NK-92 (cell line): ENCODE data around the gene AFTPH.

Source experiments
- DNase-seq: peaks from one replicate; lab custom pipeline; 2025; ENCODE audit not compliant: unreplicated experiment; lab: John Stamatoyannopoulos, UW

AFTPH gene

DNA sequence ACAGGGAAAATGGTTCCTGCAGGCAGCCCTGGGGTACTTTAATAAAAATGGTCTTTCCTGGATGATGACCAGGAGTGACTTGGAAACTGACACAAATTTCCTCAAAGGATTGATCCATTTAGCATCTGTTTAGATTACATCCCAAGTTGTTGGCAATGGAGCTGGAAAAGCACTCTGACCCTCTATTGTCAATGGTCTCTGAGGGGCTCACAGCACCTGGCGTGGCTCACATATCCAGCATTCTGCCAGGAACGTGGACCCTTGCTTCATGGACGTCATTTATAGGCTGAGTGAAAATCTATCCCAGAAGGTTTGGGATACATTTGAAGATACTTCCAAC lies 85.8 kb downstream of the AFTPH start:
- DNase-seq = no peak

DNA sequence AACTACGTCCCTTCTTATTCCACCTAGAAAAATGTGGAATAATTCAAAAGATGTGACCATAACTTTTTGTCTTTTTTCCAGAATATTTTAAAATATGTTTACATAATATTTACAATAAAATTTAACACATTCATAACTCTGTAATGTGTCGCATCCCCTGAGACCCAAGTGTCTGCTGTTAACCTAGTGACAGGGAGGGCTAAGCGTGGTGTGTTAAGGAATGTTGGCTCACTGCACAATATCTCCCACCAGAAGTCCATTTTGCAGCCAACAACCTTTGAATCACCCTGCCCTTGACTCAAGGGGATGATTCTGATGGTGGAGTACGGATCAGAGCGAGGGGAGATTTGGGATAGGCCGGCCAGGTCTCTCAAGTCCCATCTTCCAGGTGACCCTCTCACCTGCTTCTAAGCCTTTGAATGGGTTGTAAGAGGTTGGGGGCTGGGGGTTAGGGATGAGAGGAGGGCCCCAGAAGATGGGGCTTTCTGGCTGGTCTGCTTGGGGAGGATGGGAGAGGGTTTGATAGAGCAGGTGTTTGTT lies 86.3 kb downstream of the AFTPH start:
- no peak for DNase-seq

DNA sequence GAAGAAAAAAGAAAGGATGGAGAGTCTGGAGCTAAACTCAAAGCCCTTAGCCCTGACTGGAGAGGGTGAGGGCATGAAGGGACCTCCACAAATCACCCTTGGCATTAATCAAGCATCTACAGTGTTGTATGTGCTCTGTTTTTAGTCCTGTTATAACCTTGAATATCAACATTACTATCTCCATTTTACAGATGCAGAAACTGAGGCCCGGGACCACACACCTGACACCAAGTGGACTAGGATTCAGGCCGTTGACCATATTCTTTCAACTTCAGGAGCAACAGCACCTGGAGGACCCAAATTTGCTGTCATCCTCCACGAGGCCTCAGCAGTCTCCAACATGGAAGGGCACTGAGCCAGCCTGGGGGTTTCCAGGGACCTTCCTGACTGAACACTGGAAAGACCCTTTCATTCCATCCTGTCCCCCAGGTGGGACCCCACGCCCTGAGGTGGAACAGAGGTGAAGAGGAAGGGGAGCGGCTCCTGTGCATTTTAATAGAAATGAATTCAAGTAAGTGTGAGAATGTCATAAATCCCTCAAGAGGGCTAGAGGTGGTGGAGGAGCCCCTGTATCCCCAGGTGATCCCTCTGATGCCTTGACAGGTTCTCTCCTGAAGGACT lies 88.6 kb downstream of the AFTPH start:
- DNase-seq = no peak

DNA sequence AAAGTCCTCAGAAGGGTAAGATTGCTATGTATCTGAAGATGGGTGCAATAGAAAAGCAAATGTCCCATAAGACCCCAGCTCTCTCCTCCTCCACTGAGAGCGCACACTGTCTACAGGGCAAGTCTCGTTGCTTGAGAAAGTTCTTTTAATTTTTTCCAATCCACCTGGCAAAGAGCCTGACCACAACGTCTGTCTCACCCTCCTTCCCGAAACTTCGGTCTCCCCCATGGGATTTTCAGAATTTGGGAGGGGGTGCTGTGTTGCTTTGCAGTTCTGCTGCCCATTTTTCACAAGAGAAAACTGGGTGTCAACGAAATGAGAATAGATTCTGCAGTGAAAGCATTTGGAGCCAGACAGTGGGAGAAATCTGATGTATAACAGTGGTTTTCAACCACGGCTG lies 89.1 kb downstream of the AFTPH start:
- no peak for DNase-seq

DNA sequence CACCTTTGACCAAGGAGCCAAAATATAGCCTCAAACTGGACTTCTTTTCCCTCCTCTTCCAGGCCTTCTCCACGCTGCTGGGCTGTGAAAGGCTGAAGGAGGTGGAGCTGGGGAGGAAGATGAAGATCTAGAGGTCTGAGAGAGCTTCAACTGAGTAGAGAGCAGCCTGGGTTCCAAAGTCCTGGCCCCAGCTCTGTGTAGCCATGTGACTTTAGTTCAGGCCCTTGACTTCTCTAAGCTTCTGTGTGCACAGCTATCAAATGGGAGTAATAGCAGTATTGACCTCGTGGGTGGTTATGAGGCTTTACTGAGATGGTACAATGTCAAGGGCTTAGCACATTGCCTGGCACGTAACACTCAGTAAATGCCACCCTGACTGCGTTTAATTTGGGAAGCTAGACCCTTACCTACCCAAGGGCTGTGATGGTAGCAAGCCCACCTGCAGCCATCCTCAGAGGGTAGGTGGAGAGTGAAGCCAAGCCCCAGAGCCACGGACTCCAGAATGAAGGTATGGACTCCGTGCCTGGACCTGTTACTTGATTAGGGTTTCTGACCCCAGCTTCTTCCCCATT lies 91.2 kb downstream of the AFTPH start:
- DNase-seq = no peak

DNA sequence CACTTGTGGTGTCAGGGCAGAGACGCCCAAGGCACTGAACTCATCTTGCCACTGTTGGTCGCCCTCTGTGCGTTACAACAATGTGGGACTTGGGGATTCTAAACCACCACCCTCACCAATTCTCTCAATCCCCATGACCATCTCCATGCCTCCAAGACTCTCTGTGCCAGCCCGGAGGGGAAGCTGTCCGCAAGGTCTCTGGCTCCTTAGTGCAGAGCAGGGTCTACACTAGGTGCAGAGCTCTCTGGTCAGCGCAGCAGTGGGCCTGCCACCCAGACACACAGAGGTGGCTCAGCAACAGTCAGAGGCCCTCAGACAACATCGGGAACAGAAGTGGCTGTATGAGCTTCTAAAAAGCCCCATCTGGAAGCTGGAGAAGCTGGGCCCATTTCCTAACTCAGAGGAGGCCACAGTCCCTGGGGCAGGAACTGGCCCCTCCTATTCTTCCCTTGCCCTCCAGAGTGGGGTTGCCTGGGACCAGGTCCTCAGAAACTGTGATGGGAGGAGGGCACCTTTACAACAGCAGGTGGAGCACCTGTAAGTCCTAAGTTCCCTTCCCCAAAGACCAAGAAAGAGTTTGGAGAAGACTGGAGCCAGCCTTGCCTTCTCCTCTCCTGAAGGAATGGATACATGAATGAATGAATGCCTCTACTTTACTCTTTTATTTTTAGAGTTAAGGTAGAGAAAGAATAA lies 91.9 kb downstream of the AFTPH start:
- DNase-seq = no peak

DNA sequence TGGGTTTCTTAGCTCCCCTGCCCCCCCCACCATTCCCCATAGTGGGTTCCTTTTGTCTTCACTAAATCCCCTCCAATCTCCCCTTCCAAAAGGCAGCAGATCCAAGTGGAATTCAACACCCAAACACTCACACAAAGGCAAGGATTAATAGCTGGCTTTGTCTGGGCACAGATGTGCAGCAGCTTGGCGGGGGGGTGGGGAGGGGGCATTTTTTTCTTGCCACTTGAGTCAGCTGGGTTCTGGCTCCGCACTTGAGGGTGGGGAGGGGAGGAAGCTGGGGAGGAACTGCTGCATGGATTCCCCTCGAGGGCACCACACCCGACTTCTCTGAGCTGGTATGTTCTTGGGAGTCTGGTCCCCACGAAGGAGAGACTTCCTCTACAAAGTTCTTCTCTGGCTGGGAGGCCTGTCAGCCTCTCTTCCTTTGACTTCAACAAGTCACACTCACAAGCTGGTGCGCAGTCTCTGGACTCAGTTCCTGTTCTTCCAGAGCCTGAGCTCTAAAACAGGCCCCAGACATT lies 93.6 kb downstream of the AFTPH start:
- DNase-seq = no peak

DNA sequence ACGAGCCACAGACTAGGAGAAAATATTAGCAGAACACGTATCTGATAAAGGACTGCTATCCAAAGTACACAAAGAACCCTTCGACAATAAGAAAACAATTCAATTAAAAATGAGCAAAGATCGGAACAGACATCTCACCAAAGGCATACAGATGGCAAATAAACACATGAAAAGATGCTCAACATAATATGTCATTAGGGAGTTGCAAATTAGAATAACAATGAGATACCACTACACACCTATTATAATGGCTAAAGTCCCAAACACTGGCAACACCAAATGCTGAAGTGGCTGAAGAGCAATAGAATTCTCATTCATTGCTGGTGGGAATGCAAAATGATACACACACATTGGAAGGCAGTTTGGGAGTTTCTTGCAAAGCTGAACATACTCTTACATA lies 96.5 kb downstream of the AFTPH start:
- DNase-seq = no peak

DNA sequence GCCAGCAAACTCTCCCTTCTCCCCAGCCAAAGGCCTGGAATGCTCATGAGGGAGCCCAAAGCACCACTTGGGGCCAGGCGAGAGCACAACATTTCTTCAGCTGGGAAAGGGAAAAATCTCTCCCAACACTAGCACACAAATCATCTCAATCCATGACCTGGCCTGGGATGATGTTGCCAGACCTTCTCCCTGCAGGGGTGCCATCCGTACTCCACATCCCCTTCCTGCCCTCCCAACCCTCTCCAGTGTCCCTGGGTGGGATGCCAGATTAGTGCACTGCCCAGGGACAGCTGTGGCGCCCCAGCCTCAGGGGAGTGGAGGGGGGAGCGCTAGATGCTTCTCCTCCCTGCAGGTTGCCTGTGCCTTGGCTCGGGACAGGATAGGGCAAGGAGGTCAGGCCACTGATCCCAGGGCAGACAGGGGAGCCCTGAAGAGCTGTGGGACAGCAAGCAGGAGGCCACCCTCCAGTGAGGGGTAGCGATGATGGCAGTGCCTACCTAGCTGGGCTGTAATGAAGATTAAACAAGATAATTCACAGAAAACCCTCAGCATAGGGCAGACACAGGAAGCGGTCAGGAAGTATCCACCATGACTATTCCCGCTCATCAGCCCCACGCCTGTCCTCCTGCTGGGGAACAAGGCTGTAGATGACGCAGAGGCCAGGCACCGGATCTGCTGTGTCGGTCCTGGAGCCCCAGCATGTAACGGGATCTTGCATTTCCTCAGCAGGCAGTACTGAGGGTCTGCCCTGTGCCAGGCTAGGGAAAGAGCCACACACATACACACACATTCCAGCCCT lies 98.5 kb downstream of the AFTPH start:
- DNase-seq = no peak

DNA sequence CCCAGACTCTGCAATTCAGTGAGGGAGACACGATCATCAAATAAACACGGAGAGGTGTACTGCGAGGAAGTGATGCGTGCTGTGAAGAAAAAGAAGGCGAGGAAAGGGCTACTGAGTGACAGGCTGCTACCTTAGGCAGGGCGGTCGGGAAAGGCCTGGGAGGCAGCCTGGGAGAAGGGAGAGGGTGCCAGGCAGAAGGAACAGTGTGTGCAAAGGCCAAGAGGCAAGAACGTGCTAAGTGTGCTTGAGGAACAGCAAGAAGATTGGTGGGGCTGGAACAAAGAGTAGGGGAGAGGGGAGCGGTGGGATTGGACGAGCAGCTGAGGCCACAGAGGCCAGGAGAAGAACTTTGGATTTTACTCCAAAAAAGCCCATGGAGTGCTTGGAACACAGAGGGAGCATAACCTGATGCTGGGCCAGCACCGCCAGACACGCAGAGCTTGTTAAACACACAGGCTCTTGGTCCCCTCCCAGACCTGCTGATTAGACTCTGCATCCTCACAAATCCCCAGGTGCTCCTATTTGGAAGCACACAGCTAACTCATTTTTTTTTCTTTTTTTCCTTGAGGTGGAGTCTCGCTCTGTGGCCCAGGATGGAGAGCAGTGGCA lies 99.2 kb downstream of the AFTPH start:
- no peak for DNase-seq

DNA sequence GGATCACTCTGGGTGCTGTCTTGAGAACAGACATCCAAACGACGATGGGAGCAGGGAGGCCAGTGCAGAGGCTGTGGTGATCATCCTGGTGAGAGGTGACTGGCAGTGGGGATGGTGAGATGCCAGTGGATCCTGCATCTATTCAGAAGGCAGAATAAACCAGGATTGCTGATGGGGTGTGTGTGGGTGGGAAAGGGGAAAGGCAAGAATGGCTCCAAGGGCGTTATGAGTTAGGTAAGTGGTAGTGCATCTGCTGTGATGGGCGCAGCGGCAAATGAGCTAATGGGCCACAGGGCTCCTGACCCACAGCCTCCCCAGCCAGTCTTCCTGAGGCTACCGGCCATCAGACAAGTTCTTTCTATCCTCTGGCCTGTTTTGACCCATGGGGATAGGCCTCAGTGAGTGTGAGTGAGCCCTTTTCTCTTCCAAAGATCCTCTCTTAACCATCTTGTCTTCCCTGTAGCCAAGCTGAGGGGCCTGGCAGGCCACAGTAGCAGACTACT lies 100.0 kb downstream of the AFTPH start:
- no peak for DNase-seq

DNA sequence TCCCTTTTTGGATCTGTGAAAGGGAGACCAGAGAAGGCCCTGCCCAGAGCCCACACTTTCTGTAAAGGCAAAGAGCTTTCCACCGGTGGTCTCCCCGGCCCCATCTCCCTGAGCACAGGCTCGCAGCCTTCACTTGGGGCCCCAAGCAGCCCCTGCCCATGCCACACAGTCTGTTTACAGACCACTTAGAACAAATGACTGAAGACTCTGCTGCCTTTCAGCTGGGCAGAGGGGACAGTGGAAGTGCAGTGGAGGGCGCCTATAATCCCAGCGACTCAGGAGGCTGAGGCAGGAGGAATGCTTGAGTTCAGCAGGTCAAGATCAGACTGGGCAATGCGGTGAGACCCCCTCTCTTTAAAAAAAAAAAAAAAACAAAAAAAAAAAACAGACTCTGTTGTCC lies 100.7 kb downstream of the AFTPH start:
- DNase-seq = no peak

DNA sequence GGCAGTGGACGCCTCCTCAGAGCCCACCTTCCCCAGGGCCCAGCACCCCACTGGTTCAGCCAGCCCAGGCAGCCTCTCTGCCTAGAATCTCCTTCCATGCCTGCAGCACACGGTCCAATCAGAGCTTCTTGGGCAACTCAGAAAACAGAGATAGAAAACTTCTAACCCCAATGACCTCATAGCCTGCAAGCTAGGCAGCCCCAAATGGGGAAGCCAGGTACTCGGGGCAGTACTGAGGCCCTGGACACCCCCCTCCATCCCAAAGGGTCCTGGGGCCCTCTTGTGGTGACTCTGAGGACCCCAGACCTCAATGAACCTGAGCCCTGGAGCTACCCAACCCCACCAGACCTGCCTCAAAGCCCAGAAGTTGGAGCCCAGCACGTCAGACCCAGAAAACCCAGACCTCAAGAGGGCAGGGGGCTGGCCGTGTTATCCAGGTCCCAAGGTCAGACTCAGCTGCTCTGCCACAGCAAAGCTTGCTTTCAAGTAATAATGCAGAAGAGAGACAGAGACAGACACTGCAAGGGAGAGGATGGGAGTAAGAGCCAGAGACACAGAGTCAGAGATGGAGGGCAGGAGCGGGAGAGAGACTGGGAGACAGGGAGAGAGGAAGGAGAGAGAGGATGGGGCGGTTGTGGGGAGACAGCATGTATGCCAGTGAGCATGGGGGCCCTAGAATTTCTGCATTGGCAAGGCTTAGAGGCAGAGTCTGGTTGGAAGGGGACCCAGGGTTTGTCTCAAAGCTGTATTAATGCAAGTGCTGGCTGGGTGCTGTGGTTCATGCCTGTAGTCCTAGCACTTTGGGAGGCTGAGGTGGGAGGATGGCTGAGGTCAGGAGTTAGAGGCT lies 101.4 kb downstream of the AFTPH start:
- DNase-seq = no peak

DNA sequence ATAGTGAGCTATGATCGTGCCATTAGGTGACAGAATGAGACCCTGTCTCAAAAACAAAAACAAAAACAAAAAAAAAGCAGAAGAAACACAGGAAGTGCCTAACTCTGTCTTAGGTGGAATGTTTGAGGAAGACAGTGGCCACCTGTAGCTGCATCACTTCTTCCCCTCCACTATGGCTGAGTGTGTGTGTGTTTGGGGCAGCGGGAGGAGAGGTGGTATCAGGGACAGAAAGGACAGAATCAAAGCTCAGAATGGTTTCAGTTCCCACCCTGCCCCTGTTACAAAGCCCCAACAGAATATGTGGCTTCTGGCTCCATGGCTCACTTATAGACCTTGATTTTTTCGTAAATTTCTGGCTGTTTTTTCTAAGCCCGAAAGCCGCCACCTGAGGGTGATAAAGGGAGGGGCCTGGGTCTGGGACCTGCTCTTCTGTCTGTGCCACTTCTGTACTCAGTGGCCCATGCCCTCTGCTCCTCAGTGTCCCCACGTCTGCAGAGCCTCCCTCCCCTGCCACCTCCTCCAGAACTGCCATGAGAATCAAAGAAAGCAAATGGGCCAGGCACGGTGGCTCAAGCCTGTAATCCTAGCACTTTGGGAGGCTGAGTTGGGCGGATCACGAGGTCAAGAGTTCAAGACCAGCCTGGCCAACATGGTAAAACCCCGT lies 102.2 kb downstream of the AFTPH start:
- DNase-seq = no peak

DNA sequence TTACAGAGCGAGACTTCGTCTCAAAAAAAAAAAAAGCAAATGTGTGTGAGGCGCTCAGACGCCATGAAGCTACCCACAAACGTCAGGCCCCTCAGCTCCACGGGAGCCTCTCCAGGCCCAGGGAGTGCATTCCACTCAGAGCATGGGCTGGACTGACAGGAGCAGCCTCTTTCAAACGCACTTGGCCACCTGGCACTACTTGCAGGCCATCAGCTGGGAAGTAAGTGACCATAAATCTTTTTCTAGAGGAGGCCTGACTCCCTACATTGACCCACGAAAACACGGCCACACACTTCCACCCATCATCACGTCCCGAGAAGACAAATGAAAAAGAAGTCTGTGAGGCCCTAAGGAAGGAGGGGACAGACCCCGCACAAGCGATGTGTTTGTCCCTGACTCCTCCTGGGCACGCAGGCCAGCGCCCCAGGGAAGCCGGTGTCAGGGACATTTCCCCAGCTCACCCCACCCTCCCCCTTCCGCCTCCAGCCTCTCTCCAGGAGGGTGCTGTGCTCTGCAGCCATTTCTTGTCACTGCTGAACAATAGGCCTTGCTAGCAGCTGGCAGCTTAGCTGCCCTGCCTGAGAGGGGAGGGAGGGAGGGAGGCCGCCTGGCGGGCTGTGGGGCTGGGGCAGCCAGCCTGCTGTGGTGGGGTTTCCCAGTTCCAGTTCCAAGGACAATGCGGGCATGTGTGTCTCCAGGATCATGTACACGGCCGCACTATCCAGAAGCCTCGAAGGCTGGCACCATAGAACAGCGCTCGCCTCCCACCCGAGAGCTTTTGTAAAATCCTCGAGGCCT lies 103.0 kb downstream of the AFTPH start:
- no peak for DNase-seq

DNA sequence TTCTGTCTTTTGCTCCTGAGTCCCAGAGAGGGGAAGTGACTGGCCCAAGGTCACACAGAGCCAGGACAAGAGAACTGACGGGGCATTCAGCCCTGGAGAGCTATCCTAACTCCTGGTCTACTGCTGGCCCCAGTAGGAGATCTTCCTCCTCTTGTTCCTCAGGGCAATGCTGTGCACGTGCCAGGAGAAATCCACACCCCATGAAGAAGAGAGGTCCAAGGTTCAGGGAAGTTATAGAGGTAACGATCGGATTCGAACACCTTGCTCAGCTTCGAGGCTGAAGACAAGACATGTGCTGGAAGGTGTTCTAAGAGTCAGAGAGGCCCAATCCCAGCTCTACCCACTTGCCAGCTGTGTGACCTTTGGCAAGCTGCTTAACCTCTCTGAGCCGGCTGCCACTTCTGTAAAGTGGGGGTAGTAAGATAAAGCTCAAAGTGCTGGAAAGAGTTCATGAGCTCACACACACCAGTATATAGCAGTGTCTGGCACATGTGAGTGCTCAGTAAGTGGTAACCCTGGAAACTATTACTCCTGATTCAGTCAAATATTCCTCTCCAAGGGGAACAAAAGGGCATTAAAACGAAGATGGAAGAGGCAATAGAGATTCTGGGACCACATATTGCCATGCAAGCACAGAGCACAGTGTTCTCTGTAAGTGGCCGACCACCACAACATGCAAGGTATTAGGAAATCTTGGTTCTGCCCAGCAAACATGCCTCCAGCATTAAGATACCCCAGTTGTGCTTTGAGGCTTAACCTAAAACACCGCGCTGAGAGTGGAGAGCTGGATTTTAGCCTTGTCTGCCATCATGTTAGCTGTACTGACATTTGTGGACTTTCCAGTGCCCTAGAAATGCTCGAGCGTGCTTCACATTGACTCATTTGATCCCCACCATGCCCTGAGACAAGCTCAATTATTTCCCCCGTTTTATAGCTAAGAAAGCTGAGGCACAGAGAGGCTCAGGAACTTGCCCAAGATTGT lies 104.0 kb downstream of the AFTPH start:
- no peak for DNase-seq

DNA sequence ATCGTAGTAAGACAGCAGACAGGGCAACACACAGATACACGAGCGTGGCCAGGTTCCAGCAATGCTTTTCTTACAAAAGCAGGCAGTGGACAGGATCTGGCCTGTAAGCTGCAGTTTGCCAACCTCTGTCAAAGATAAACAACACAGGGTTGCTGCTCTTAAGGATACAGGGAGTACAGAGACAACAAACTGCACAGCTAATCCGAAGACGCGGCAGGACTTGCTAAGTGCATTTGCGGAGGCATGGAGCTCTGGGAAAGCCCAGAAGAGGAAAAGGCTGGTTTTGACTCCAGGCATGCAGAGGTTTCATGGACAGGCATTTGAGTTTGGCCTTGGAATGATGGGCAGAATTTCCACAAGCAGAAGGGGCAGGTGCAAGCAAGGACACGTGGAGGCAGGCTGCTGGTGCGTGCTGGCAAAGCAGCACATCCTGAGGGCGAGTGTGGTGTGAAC lies 105.2 kb downstream of the AFTPH start:
- no peak for DNase-seq
